Psoas muscle (tissue), 8 donors: Measurements from ENCODE around the gene B3GALT6. TPM values are rescaled to one million over a fixed set of nuclear protein-coding genes. Genes with fewer than 3 reads are reported as not detected.

Experiments
- ATAC-seq, 4 donors: fragments of 200-7000 bp; cut with Tn5 transposase; one replicate each; pipeline ENCODE4 v1.9.1; 2020; ENCODE audit warnings: moderate library complexity in 3 of 4, mild to moderate bottlenecking in 2 of 4
- DNase-seq, 2 donors: peaks; one replicate each; pipeline ENCODE4 v3.0.0-alpha.2; 2020
- H3K27ac ChIP-seq: fragments of 200-600 bp; one replicate; pipeline ENCODE4 v1.8.0; 2022
- H3K27me3 ChIP-seq, 3 donors: fragments of 200-600 bp in 1 of 3; one replicate each; pipeline versions ENCODE4 v1.6.1 to v1.8.0; 2013 to 2022; ENCODE audit warnings: low read length in 2 of 3, mild to moderate bottlenecking in 2 of 3, moderate library complexity in 1 of 3; ENCODE audit not compliant: insufficient read depth in 3 of 3
- H3K36me3 ChIP-seq, 2 donors: fragments of 200-600 bp in 1 of 2; one replicate each; pipeline versions ENCODE4 v1.6.1 to v1.8.0; 2013 to 2022; ENCODE audit warnings: low read depth in 1 of 2, mild to moderate bottlenecking in 1 of 2, moderate library complexity in 1 of 2; ENCODE audit not compliant: insufficient read depth in 1 of 2
- H3K4me1 ChIP-seq: fragments of 200-600 bp; one replicate; pipeline ENCODE4 v1.8.0; 2022
- H3K4me3 ChIP-seq: fragments of 200-600 bp; one replicate; pipeline ENCODE4 v1.8.0; 2022; ENCODE audit warnings: mild to moderate bottlenecking
- H3K9me3 ChIP-seq: fragments of 200-600 bp; one replicate; pipeline ENCODE4 v1.8.0; 2022
- WGBS, 3 donors: extraction: QIAGEN DNeasy Blood & Tissue Kit; methylation state at CpG; one replicate each; pipeline versions ENCODE4 v1.1.6 to v1.1.7; 2013; 5-methylcytosine and 5-hydroxymethylcytosine counted together
- intact Hi-C, 2 donors: fragments of 100-400 bp; cut with DNase I; formaldehyde crosslinking; loops; one replicate each; pipeline versions ENCODE4 v1.11.0 to v1.14.2; 2022
- polyA plus RNA-seq, 3 donors: library from polyadenylated mRNA; stranded (reverse); fragments of 200-250 nt; gene quantifications; one replicate each; pipeline ENCODE4 v1.2.3, GENCODE V29; 2013
- total RNA-seq, 4 donors: library from RNA; stranded (reverse); fragmentation: NEBNext Ultra II Directional in 2 of 4; extraction: Animal tissue kit (Norgen Biotek cat#: 25700) in 2 of 4; gene quantifications; one replicate each; pipeline versions ENCODE4 v1.2.1 to v1.2.4, GENCODE V29; 2021 to 2023
- TF ChIP-seq, protein P1 (sequence below): fragments of 200-600 bp; IDR thresholded peaks from one replicate; pipeline ENCODE4 v1.8.0; 2022; ENCODE audit warnings: antibody characterized with exemption
- donor health status: healthy with polysubstance abuse.
- donor health status: DM: no; HTN: no; CAD: no; lungs with moderate emphysema.
- donor health status: Bipolar disorder and iron deficiency.
- donor health status: healthy.
- donor health status: DM: yes; HTN: yes; CAD: no.
- donor health status: DM: no; HTN: no; CAD: no.
- donor health status: DM: no; HTN: no; CAD: no.
- donor health status: DM: yes; HTN: yes; CAD: no.

B3GALT6 gene
- total and polyA plus RNA-seq, 7 donors = 7.7 to 30.3 (median 11.4) TPM

DNA sequence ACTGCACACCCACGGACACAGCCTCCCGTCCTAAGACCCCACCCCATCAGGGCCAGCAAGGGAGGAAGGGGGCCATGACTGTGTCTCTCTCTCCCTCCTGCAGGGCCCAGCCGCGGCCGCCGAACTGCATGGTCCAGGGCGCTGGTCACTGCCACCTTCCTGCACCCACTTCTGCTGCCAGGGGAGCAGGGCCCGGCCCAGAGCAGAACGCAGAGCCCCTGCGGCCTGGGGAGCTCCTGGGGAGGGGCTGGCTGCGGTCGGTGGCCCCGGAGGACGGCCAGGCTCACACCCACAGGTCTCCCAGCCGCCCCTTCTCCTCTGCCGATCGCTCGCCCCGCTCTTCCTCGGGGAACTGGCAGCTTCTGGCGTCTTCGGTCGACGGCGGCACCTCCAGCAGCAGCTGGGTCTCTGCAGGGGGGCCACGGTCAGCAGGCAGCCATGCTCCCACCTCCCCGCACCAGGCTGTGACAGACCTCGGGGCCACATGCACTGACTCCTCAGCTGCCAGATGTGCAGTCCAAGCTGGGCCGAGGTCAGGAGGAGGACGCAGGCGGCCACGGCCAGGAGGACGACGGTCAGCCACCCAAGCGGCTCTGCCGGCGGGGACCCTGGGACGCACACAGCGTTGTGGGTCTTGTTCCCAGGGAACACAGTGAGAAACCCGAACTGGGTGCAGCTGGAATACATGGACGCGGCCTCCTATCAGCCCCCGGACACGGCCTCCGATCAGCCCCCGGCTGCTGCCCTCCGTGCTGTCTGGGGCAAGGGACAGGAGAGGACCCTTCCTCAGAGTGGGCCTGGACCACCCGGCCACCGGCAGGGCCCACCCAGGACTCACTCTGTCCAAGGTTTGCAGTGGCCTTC is 28.2 kb upstream of the B3GALT6 start:
- no peaks in the 10 kb centered on the region for H3K9me3 ChIP-seq
- TF ChIP-seq, protein P1, sequence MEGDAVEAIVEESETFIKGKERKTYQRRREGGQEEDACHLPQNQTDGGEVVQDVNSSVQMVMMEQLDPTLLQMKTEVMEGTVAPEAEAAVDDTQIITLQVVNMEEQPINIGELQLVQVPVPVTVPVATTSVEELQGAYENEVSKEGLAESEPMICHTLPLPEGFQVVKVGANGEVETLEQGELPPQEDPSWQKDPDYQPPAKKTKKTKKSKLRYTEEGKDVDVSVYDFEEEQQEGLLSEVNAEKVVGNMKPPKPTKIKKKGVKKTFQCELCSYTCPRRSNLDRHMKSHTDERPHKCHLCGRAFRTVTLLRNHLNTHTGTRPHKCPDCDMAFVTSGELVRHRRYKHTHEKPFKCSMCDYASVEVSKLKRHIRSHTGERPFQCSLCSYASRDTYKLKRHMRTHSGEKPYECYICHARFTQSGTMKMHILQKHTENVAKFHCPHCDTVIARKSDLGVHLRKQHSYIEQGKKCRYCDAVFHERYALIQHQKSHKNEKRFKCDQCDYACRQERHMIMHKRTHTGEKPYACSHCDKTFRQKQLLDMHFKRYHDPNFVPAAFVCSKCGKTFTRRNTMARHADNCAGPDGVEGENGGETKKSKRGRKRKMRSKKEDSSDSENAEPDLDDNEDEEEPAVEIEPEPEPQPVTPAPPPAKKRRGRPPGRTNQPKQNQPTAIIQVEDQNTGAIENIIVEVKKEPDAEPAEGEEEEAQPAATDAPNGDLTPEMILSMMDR = no peak
- H3K4me3 ChIP-seq = no peak overlapping the region
- intact Hi-C loops = no loop called here
- H3K27ac ChIP-seq = no peak overlapping the region
- 74 to 77% (median 76%) methylated on average over 33 to 49 of the region's 49 CpGs for WGBS, 3 donors
- H3K27me3 ChIP-seq = peaks cover 0 to 59% (median 13%) of the 10 kb centered on the region in 3 donors
- peaks cover 14% of the 10 kb centered on the region for H3K4me1 ChIP-seq
- ATAC-seq (no peak), DNase-seq (peak; percentile 10 to 46)
- H3K36me3 ChIP-seq = no peaks in the 10 kb centered on the region

DNA sequence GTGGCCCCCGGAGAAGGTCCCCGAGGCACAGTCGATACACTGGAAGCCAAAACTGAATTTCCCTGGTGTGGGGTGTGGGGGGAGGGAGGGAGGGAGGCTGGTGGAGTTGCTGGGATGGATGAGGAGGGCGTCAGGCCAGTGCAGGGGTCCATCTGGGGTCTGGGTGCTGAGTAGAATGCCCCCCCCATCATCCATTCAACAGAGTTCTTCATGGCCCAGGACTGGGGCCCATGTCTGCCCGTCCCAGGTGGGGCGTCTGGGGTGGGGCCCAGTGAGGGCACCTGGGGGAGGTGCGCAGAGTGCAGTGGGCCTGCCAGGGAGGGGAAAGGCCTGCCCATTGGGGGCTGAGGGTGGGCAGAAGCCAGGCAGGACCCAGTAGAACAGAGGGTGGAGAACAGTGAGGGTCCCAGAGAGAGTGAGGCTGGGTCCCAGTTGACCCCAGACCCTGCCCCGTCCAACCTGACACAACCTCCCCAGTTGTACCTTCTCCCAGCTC is 27.6 kb upstream of the B3GALT6 start:
- TF ChIP-seq, protein P1 = no peak
- H3K4me1 ChIP-seq = peaks cover 14% of the 10 kb centered on the region
- DNase-seq (peak in 1 of 2 donors; percentile 41), ATAC-seq (no peak)
- H3K9me3 ChIP-seq = no peaks in the 10 kb centered on the region
- peaks cover 0 to 57% (median 13%) of the 10 kb centered on the region in 3 donors for H3K27me3 ChIP-seq
- H3K36me3 ChIP-seq = no peaks in the 10 kb centered on the region
- no peak overlapping the region for H3K4me3 ChIP-seq
- WGBS, 3 donors = 81 to 93% (median 88%) methylated on average over 6 to 8 of the region's 8 CpGs
- no peak overlapping the region for H3K27ac ChIP-seq
- intact Hi-C loops = no loop called here

DNA sequence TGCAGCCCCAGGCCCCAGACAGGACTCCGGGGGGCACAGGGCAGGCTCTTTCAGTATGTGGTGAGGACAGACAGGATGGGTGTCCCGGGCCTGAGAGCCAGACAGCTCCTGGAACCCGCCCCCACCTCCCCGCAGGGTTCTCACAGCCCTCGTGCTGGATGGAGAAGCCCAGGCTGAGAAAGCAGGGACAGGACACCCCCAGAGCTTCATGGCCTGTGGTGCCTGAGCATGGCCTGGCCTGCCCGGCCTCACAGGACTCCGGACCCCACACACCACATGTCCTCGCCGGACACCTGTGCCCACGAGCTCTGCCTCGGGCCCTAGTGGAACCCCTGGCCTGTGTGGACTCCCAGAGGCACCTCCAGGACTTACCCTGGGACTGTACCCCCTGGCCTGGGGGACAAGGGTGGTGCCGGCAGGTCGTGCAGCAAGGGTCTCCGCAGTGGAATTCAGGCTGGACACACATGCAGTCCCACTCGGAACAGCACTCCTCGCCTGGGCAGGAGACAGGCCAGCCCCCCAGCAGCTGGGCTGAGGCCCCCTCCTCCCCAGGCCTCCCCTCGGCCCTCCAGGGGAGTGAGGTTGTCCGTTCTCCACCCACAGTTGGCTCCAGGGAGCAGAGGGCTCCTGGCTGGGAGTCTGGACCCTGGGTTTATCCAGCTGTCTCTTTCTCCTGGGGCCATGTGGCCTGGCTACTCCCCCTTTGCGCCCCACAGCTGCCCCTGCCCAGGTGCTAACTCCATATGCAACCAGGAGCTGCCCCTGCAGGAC is 26.9 kb upstream of the B3GALT6 start:
- DNase-seq (peak; percentile 10 to 38), ATAC-seq (no peak)
- TF ChIP-seq, protein P1 = no peak
- 86 to 91% (median 88%) methylated on average over 16 to 19 of the region's 19 CpGs for WGBS, 3 donors
- Histone ChIP-seq H3K27ac (no peak overlapping the region), H3K4me1 (peaks cover 14% of the 10 kb centered on the region), H3K27me3 (peaks cover 0 to 52% (median 13%) of the 10 kb centered on the region in 3 donors), H3K36me3 (no peaks in the 10 kb centered on the region), H3K4me3 (no peak overlapping the region), H3K9me3 (no peaks in the 10 kb centered on the region)
- intact Hi-C loops = no loop called here

DNA sequence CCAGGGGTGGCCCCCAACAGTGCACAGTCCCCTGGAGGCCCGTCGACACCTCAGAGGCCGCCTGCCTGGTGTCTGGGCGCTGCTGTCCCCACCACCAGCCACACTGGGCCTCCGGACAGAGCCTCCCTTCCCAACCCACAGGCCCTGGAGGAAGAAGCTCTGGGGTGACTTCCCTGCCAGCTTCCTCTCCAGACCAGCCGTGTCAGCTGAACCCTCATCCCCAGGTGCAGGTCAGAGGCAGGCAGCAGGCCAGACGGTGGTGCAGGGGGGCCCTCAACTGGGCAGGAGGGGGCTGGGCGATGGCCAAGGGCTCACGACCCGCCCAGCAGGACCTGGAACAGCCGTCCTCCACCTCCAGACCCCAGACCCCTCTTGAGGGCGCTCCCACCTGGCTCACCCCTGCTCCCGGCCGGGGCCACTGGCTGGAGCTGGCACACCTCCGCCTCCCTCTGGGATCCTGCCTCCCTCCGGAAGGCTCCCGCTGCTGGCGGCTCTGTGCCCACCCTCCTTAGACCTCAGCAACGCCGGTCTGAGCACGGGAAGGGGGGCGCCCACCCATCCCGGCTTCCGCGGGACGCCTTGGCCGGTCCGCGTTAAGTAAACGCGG is 26.2 kb upstream of the B3GALT6 start:
- no peaks in the 10 kb centered on the region for H3K36me3 ChIP-seq
- TF ChIP-seq, protein P1 = no peak
- no peaks in the 10 kb centered on the region for H3K9me3 ChIP-seq
- DNase-seq (peak; percentile 13 to 45), ATAC-seq (no peak)
- H3K27me3 ChIP-seq = peaks cover 0 to 45% (median 13%) of the 10 kb centered on the region in 3 donors
- H3K4me1 ChIP-seq = peaks cover 14% of the 10 kb centered on the region
- no peak overlapping the region for H3K27ac ChIP-seq
- peak overlapping the region; percentile 52 for H3K4me3 ChIP-seq
- WGBS, 3 donors = 24 to 29% (median 26%) methylated on average over 23 to 31 of the region's 31 CpGs
- intact Hi-C loops = no loop called here
